ENCODE measurements around the gene RNF19B. TPM values are rescaled to one million over a fixed set of nuclear protein-coding genes. Genes with fewer than 3 reads are reported as not detected.

Gene RNF19B
- total RNA-seq, 1 donor from 2014 or later, result 33.7 TPM

- Histone ChIP-seq H3K27me3 (ENCODE audit: control insufficient read depth, insufficient read depth, low read length) (no peaks in the 10 kb centered on the region), H3K4me3 (ENCODE audit: low read depth, low read length) (no peak overlapping the region), H3K36me3 (ENCODE audit: control insufficient read depth, insufficient read depth, low read length) (no peaks in the 10 kb centered on the region)
- TF ChIP-seq CTCF (IDR thresholded peaks at IDR 0.05; ENCODE audit: insufficient read depth, low read length, poor library complexity, severe bottlenecking), result no peak
- no peak for DNase-seq (ENCODE audit: low read depth)
Measured at GRCh38 chr1:32903991-32904785, 60.4 kb downstream of the RNF19B start.

GRCh38 chr1:32902535-32902920, 62.1 kb downstream of the RNF19B start:
- TF ChIP-seq CTCF (IDR thresholded peaks at IDR 0.05; ENCODE audit: insufficient read depth, low read length, poor library complexity, severe bottlenecking), result no peak
- H3K27me3 ChIP-seq (ENCODE audit: control insufficient read depth, insufficient read depth, low read length), result no peaks in the 10 kb centered on the region
- no peak overlapping the region for H3K4me3 ChIP-seq (ENCODE audit: low read depth, low read length)
- no peak for DNase-seq (ENCODE audit: low read depth)
- H3K36me3 ChIP-seq (ENCODE audit: control insufficient read depth, insufficient read depth, low read length), result no peaks in the 10 kb centered on the region

GRCh38 chr1:32901823-32902534, 62.6 kb downstream of the RNF19B start:
- no peak for TF ChIP-seq CTCF (IDR thresholded peaks at IDR 0.05; ENCODE audit: insufficient read depth, low read length, poor library complexity, severe bottlenecking)
- no peaks in the 10 kb centered on the region for H3K36me3 ChIP-seq (ENCODE audit: control insufficient read depth, insufficient read depth, low read length)
- DNase-seq (ENCODE audit: low read depth), result no peak

GRCh38 chr1:32900956-32901822, 63.4 kb downstream of the RNF19B start, which contains the start of gene TMEM54:
Gene TMEM54 (minus strand): TSS chr1:32901389. CDS start chr1:32901238, 151 bp downstream.
- Histone ChIP-seq H3K27me3 (ENCODE audit: control insufficient read depth, insufficient read depth, low read length) (no peaks in the 10 kb centered on the region), H3K36me3 (ENCODE audit: control insufficient read depth, insufficient read depth, low read length) (no peaks in the 10 kb centered on the region), H3K4me3 (ENCODE audit: low read depth, low read length) (peak within 1 kb of the TSS; percentile 62)
- no peak for DNase-seq (ENCODE audit: low read depth)
- TF ChIP-seq CTCF (IDR thresholded peaks at IDR 0.05; ENCODE audit: insufficient read depth, low read length, poor library complexity, severe bottlenecking), result no peak

More at GRCh38 chr1:32901823-32902534, 62.6 kb downstream of the RNF19B start:
- no peaks in the 10 kb centered on the region for H3K27me3 ChIP-seq (ENCODE audit: control insufficient read depth, insufficient read depth, low read length)
- H3K4me3 ChIP-seq (ENCODE audit: low read depth, low read length), result peak overlapping the region; percentile 62

- peak overlapping the region; percentile 62 for H3K4me3 ChIP-seq (ENCODE audit: low read depth, low read length)
- DNase-seq (ENCODE audit: low read depth), result no peak
- H3K27me3 ChIP-seq (ENCODE audit: control insufficient read depth, insufficient read depth, low read length), result no peaks in the 10 kb centered on the region
- TF ChIP-seq CTCF (IDR thresholded peaks at IDR 0.05; ENCODE audit: insufficient read depth, low read length, poor library complexity, severe bottlenecking), result no peak
- H3K36me3 ChIP-seq (ENCODE audit: control insufficient read depth, insufficient read depth, low read length), result no peaks in the 10 kb centered on the region
Measured at GRCh38 chr1:32900371-32900955, 64.1 kb downstream of the RNF19B start.
